ENCODE data around the gene SUCLA2.

DNA sequence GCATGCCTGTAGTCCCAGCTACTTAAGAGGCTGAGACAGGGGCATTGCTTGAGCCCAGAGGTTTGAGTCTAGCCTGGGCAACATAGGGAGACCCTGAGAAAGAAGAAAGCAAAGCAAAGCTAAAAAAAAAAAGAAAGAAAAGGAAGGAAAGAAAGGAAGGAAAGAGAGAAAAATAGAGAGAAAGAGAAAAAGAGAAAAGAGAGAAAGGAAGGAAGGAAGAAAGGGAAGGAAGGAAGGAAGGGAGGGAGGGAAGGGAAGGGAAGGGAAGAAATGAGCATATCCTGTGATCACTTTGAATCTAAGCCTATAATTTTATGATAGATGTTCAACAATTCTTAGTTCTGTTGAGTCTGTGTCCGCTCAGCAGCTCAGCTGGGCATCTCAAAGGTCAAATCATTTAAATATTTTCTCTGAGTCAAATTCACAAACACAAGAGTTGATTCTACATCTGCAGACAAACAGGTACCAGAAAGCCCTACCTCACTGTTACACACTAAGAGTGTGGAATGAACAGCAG is 70.4 kb downstream of the SUCLA2 start:
- TF ChIP-seq POLR2A (IDR thresholded peaks at IDR 0.05; ENCODE audit: low read depth, low read length) (no peak), POLR2AphosphoS5 (IDR thresholded peaks at IDR 0.05; ENCODE audit: low read depth, low read length) (no peak), TAF1 (IDR thresholded peaks at IDR 0.05; ENCODE audit: borderline replicate concordance, low read depth, low read length) (no peak)
